Fibroblast of gingiva (primary cell): ENCODE results near the gene EVC2.
A peak's percentile ranks its signal among the peaks of the same experiment; 100 is the strongest.
"Not testable (repeated sequence)": the region's sequence is repeated elsewhere in the genome, so short reads cannot be mapped to it uniquely, and the experiment has no call there.

Source experiments
- DNase-seq: peaks from one replicate; pipeline ENCODE4 v3.0.0-alpha.2; 2011; ENCODE audit warnings: low read depth

Gene EVC2

GRCh38 chr4:5746829-5747737 is 38.7 kb upstream of the EVC2 start:
- DNase-seq, result peak; percentile 9

GRCh38 chr4:5746250-5746649 is 37.9 kb upstream of the EVC2 start:
- no peak for DNase-seq

GRCh38 chr4:5742968-5743367 is 34.6 kb upstream of the EVC2 start:
- DNase-seq, result no peak

GRCh38 chr4:5742388-5742787 is 34.0 kb upstream of the EVC2 start:
- no peak for DNase-seq

GRCh38 chr4:5738061-5738460 is 29.7 kb upstream of the EVC2 start:
- DNase-seq, result no peak

DNA sequence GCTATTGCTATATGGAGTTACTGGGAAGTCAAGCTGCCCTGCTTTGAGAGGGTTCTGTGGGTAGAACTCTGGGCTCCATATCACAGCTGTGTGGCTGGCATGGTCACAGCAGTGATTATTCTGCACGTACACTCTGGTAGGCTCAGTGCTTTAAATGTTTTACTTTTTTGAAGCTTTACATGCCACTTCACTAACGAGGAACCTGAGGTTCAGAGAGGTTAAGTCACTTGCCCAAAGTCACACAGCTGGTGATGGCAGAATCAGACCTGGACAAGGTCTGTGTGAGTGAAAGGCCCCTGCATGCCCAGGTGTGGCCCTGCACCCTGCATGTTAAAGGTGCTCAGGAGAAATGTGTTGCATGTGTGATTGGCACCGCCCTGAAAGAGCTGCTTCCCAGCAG is 27.1 kb upstream of the EVC2 start:
- DNase-seq, result no peak

GRCh38 chr4:5734853-5735252 is 26.5 kb upstream of the EVC2 start:
- no peak for DNase-seq

DNA sequence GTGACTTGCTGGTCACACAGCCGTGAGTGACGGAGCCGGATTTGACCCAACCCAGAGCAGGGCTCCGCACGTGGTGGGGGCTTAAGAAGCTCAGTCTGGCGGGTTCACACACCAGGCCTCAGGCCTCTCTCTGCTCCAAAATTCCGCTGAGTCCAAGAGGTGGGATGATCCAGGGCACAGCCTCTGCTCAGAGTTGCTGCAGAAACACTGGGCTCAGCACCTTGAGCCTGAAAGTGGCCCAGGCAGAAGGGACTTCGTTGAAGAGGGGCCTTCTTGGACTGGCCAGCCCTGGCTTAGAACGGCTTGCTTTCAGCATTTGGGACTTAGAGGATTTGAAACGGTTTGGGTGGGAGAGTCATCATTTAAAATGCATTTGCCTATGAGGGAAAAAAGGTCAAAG is 23.8 kb upstream of the EVC2 start:
- no peak for DNase-seq

DNA sequence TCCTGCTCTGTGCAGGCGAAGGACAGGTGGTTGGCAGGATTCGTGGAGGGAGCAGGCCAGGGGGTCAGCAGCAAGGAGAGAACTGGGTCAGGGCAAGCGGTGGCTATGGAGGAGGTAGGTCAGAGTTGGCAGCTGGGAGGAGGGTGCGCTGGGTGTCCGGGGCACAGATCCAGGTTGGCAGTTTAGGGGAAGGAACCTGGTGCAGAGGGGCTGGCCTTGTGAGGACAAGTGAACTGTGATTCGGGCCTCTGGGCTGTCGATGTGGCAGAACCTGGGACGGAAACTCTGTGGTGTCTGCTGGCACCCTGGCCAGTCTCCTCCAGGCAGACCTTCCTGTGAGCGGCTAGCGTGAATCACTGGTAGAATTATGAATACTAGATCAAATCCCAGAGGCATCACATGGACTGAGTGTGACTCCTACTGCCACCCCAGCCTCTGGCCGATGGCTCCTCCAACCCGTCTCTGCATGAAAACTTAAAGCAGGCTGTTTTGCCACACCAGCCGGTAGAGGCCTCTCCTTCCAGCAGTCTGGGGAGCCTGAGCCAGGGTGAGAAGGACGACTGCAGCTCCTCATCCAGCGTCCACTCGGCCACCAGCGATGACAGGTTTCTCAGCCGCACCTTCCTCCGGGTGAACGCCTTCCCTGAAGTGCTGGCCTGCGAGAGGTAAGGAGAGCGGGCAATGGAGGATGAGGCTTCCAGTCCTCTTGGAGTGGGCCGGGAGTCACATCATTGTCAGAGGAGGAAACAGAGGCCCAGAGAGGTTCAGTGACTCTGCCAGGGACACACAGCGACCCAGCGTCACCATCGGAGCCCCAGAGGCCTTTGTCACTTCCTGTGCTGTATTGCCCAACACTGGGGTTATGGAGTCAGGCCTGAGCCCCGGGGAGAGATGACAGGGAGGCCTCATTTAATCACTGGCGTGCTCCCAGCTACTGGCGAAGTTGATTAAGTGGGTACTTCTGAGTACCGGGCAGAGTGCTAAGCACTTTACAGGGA is 22.9 kb upstream of the EVC2 start:
- DNase-seq, result peak; percentile 22

DNA sequence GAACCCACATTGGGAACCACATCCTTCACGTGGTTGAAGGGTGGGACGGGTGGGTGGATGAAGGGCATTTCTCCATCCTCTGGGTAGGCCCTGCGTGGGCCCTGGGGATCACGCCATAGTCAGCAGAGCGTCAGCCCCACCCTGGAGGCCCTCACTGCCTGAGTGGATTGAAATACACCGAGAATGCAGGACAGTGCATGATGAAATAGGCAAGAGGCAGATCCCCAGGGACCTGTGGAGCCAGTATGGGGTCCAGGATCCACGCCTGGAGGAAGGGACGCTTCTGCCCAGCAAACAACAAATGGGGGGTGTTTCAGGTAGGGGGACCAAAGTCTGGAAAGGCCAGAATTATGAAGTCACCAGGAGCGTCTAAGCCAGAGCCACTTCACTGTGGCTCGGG is 22.1 kb upstream of the EVC2 start:
- no peak for DNase-seq

GRCh38 chr4:5728412-5728811 is 20.1 kb upstream of the EVC2 start:
- DNase-seq, result not testable (repeated sequence)

DNA sequence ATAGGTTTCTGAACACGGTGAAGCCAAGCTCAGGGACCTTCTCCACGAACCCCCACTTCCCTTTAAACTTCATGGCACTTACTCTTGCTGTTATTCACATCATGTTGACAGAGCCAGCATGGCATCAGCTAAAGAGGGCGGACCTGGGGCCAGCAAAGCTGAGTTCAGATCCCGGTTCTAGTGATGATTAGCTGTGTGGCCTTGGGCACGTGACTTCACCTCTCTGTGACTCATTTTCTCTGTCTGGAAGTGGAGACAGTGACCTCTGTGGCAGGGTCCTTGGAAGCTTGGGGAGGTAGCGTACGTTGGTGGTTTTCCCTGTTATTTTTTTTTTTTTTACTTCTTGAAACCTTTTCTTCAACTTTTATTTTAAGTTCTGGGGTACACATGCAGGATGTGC is 16.0 kb upstream of the EVC2 start:
- no peak for DNase-seq

GRCh38 chr4:5722328-5722727 is 14.0 kb upstream of the EVC2 start:
- DNase-seq, result no peak

- DNase-seq, result no peak
Observed at GRCh38 chr4:5721923-5722322, 13.6 kb upstream of the EVC2 start.

DNA sequence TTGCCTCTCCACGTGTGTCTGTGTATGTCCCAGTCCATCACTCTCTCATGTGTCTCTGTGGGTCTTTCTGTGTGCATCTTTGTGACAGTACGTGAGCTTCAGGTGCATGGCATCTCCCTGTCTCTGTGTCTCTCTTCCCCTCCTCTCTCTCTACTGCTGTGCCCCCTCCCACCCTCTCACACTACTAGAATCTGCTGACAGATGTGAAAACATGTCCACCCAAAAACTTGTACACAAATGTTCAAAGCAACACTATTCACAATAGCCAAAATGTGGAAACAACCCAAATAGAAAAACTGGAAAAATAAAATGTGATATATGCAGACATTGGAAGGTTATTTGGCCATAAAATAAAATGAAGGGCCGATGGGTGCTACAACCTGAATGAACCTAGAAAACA is 12.6 kb upstream of the EVC2 start:
- DNase-seq, result no peak

- no peak for DNase-seq
Observed at GRCh38 chr4:5720157-5720850, 11.9 kb upstream of the EVC2 start.

GRCh38 chr4:5719350-5720055 is 11.1 kb upstream of the EVC2 start:
- no peak for DNase-seq

DNA sequence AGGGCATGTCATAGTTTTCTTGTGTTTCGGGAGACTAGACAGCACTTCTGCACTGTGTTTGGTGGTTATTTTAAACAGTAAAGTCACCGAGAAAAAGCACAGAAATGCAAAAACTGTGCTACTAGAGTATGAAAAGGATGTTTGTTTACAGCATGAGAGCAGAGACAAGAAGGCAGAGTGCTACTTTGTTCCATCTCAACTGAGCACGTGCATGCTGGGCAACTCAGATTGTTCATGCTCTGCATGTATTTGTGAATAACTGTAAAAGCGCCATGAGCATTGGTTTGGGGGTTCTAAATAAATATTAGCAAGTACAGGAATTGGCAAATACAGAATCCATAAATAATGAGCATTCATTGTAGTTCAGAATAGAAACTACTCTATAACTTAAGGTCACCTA is 10.1 kb upstream of the EVC2 start:
- no peak for DNase-seq

DNA sequence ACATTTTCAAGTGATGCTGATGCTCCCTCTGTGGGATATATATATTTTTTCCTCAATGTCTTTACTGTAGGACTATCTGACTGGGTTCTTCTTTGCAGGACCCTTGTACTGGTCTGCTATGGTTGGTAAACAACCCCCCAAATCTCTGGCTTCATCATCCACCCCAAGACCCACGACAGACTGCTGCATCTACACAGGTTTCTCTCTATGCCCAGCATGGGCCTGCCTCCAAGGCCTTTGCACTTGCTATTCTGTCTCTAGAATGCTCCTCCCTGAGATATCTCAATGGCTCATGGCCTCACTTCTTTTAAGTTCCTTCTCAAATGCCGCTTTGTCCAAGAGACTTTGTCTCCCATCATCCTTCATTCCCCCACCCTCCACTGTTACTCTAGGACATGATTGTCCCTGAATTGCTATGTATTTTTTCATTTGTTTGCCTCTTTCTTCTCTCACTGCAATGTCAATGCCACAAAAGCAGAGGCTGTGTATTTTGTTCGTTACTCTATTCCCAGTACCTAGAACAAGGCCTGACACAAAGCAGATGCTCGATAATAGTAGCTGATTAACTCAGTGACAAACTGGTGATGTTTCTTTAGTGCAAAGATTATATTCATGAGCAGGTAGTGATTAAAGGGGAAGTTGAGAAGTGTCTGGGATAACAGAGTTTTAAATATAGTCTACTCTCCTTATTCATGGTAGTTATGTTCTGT is 9.2 kb upstream of the EVC2 start:
- DNase-seq, result no peak

DNA sequence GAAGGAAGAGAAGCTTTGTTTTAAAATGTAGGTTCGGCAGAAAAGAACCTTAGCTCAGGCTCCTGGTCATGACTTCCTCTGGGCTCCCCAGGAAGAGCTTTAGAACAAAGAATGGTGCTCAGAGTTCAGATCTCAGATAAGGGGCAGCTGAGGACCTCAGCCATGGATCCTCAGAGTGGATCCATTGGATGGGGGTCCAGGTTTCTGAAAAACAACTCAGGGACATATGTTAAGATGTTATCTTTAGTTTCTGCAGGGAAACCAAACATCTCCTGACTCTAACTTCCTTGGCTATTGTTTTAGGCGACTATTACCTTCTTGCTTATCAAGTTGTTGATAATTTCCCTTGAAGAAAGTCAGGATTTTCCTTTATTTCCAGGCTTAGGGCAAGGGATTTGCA is 8.0 kb upstream of the EVC2 start:
- no peak for DNase-seq

- no peak for DNase-seq
Observed at GRCh38 chr4:5715357-5715756, 7.0 kb upstream of the EVC2 start.
